ENCODE results near the gene CSF3R. TPM values are rescaled to one million over a fixed set of nuclear protein-coding genes. Genes with fewer than 3 reads are reported as not detected.

CSF3R gene
- total and polyA plus RNA-seq, 9 of the 15 experiments (the other 6 are each of a cell fraction or from before 2014, with no cell fraction given): 0.21 to 0.86 (median 0.40) TPM; not detected in 1

DNA sequence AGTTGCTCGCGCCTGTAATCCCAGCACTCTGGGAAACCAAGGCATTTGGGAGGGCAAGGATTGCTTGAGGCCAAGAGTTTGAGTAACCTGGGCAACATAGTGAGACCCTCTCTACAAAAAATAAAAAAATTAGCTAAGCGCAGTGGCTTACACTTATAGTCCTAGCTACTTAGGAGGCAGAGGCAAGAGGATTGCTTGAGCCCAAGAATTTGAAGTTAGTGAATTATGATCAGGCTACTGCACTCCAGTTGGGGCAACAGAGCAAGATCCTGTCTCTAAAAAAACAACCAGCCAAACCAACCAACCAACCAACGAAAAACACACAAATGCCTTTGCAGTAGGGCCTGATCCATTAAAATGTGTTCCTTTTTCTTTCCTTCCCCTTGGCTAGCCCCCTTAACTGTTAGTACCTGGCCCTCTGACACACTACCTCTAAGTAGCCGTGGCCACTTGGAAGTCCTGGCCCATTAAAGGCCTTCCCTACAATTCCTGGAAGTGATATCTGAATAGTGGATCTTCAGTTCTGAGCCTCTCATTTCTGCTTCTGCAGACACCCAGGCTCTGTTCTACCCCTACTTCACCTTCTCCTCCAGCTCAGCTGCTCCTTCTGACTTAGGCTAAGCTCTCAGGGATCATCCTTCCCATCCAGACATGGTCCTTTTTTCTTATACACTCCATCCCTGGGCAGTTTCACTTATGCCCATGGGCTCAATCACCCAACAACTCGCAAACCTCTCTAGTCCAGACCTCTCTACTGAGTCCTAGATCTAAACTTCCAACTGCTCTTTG, 28.9 kb downstream of the CSF3R start:
- POLR2A ChIA-PET: interaction anchor here (0.8 to 4.0 kb wide), 6 partner anchors 9 to 66 kb away, joined by 3 to 37 read pairs (median 3); partner anchors contain the start of gene MRPS15
- TF ChIP-seq, protein P1, sequence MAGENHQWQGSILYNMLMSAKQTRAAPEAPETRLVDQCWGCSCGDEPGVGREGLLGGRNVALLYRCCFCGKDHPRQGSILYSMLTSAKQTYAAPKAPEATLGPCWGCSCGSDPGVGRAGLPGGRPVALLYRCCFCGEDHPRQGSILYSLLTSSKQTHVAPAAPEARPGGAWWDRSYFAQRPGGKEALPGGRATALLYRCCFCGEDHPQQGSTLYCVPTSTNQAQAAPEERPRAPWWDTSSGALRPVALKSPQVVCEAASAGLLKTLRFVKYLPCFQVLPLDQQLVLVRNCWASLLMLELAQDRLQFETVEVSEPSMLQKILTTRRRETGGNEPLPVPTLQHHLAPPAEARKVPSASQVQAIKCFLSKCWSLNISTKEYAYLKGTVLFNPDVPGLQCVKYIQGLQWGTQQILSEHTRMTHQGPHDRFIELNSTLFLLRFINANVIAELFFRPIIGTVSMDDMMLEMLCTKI (IDR thresholded peaks at IDR 0.05; ENCODE audit: partially characterized antibody): no peak
- no peak for TF ChIP-seq CTBP1 (IDR thresholded peaks at IDR 0.05; ENCODE audit: borderline replicate concordance)
- TF ChIP-seq, protein P2, sequence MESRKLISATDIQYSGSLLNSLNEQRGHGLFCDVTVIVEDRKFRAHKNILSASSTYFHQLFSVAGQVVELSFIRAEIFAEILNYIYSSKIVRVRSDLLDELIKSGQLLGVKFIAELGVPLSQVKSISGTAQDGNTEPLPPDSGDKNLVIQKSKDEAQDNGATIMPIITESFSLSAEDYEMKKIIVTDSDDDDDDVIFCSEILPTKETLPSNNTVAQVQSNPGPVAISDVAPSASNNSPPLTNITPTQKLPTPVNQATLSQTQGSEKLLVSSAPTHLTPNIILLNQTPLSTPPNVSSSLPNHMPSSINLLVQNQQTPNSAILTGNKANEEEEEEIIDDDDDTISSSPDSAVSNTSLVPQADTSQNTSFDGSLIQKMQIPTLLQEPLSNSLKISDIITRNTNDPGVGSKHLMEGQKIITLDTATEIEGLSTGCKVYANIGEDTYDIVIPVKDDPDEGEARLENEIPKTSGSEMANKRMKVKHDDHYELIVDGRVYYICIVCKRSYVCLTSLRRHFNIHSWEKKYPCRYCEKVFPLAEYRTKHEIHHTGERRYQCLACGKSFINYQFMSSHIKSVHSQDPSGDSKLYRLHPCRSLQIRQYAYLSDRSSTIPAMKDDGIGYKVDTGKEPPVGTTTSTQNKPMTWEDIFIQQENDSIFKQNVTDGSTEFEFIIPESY (CRISPR knock-in tag; IDR thresholded peaks at IDR 0.05): no peak
- TF ChIP-seq GATAD2A (IDR thresholded peaks at IDR 0.05): no peak
- no peak for TF ChIP-seq NR2C2 (CRISPR knock-in tag; IDR thresholded peaks at IDR 0.05)
- no peak for TF ChIP-seq NR2C2 (tag; IDR thresholded peaks at IDR 0.05)
- TF ChIP-seq, protein P3, sequence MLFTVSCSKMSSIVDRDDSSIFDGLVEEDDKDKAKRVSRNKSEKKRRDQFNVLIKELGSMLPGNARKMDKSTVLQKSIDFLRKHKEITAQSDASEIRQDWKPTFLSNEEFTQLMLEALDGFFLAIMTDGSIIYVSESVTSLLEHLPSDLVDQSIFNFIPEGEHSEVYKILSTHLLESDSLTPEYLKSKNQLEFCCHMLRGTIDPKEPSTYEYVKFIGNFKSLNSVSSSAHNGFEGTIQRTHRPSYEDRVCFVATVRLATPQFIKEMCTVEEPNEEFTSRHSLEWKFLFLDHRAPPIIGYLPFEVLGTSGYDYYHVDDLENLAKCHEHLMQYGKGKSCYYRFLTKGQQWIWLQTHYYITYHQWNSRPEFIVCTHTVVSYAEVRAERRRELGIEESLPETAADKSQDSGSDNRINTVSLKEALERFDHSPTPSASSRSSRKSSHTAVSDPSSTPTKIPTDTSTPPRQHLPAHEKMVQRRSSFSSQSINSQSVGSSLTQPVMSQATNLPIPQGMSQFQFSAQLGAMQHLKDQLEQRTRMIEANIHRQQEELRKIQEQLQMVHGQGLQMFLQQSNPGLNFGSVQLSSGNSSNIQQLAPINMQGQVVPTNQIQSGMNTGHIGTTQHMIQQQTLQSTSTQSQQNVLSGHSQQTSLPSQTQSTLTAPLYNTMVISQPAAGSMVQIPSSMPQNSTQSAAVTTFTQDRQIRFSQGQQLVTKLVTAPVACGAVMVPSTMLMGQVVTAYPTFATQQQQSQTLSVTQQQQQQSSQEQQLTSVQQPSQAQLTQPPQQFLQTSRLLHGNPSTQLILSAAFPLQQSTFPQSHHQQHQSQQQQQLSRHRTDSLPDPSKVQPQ (CRISPR knock-in tag; IDR thresholded peaks at IDR 0.05; ENCODE audit: borderline replicate concordance): no peak
- no peak for TF ChIP-seq ZNF12 (CRISPR knock-in tag; IDR thresholded peaks at IDR 0.05)
- no peak for TF ChIP-seq DACH1 (IDR thresholded peaks at IDR 0.05; ENCODE audit: partially characterized antibody)
- TF ChIP-seq SMAD1 (IDR thresholded peaks at IDR 0.05; ENCODE audit: low read depth, low read length, partially characterized antibody): no peak
- TF ChIP-seq ZNF133 (CRISPR knock-in tag; IDR thresholded peaks at IDR 0.05): no peak
- no peak for TF ChIP-seq ZFPM2 (CRISPR knock-in tag; IDR thresholded peaks at IDR 0.05)
- 0 out of 2 replicates have a peak, but pooled peaks have one; percentile 14 for TF ChIP-seq POLR2G (IDR thresholded peaks at IDR 0.05; ENCODE audit: low read depth, low read length)
- no peak for TF ChIP-seq PTBP1 (IDR thresholded peaks at IDR 0.05; ENCODE audit: low read depth, low read length)
- TF ChIP-seq BCL6 (CRISPR knock-in tag; IDR thresholded peaks at IDR 0.05): no peak
- no peak for TF ChIP-seq GATA2 (CRISPR knock-in tag; IDR thresholded peaks at IDR 0.05)
- TF ChIP-seq MCM7 (IDR thresholded peaks at IDR 0.05): no peak
- TF ChIP-seq RFX1 (IDR thresholded peaks at IDR 0.05): no peak
- no peak for TF ChIP-seq WHSC1 (IDR thresholded peaks at IDR 0.05; ENCODE audit: low read length)

More for the DNA sequence above, 28.9 kb downstream of the CSF3R start:
- Histone ChIP-seq H3K9me1 (ENCODE audit: control insufficient read depth, insufficient read depth, low read length) (no peaks in the 10 kb centered on the region), H3K4me3 (no peak overlapping the region), H3K9ac (ENCODE audit: insufficient read depth in 1 of 2, low read depth in 2 of 2, low read length in 2 of 2) (no peak overlapping the region; a peak in 1 of 4 replicates), H3K4me2 (ENCODE audit: insufficient read depth, low read length) (peak overlapping the region; percentile 2; the same call in 1 of the 2 replicates), H3K27me3 (ENCODE audit: control insufficient read depth in 2 of 2, insufficient read depth in 2 of 2, low read length in 2 of 2) (no peaks in the 10 kb centered on the region), H3K9me3 (replicated peaks; ENCODE audit: control insufficient read depth, insufficient read depth, low read depth, low read length) (no peaks in the 10 kb centered on the region), H3K36me3 (ENCODE audit: control insufficient read depth, insufficient read depth, low read length) (peaks cover 47% of the 10 kb centered on the region), H2AFZ (ENCODE audit: low read depth, low read length) (no peak overlapping the region), H3K4me1 (replicated peaks in 1 of 2; ENCODE audit: control insufficient read depth in 2 of 2, insufficient read depth in 2 of 2, low read length in 2 of 2) (peaks cover 15 to 17% of the 10 kb centered on the region in 2 experiments), H4K20me1 (replicated peaks; ENCODE audit: control insufficient read depth, insufficient read depth, low read length) (no peaks in the 10 kb centered on the region), H3K27ac (ENCODE audit: extremely low read depth, low read depth, low read length) (peak overlapping the region; percentile 7), H3K79me2 (ENCODE audit: control insufficient read depth, insufficient read depth, low read length) (no peaks in the 10 kb centered on the region)
- DNase-seq (ENCODE audit: extremely low read depth in 1 of 4, low spot score in 3 of 4) (no peak), ATAC-seq (peak; percentile 58), FAIRE-seq (peak; percentile 49)
- BruUV-seq (replicated peaks): no TSS peak
- intact Hi-C loops (cut with micrococcal nuclease) (no loop called here), in situ Hi-C loops (cut with MboI) (no loop called here)
- CTCF ChIA-PET (ENCODE audit: low intra/inter-chr PET ratio): no interaction called here
- 70% methylated on average over 6 of the region's 6 CpGs for WGBS (ENCODE audit: insufficient coverage, low coverage, missing lambda C conversion rate)

All from K562 (cell line).